Bronchial epithelial cell (primary cell): ENCODE measurements around the gene PRKACB. TPM values are rescaled to one million over a fixed set of nuclear protein-coding genes. Genes with fewer than 3 reads are reported as not detected.

Source experiments
- DNase-seq: peaks from one replicate; pipeline ENCODE4 v3.0.0-alpha.2; 2010; ENCODE audit warnings: low read depth
- FAIRE-seq: peaks from 2 replicates; lab custom pipeline; 2011; peaks lifted over from hg19 to GRCh38; lab: Jason Lieb, UNC
- H3K27me3 ChIP-seq: 2 replicates; pipeline ENCODE4 v1.5.1; 2011; ENCODE audit warnings: low read length; ENCODE audit not compliant: control insufficient read depth, insufficient read depth
- H3K36me3 ChIP-seq: 2 replicates; pipeline ENCODE4 v1.5.1; 2011; ENCODE audit warnings: low read length; ENCODE audit not compliant: control insufficient read depth, insufficient read depth
- H3K4me3 ChIP-seq: 2 replicates; pipeline ENCODE4 v1.5.1; 2011; ENCODE audit warnings: mild to moderate bottlenecking, low read depth, low read length, control low read depth
- CTCF ChIP-seq: IDR thresholded peaks from 2 replicates; pipeline ENCODE4 v1.5.1; 2011; ENCODE audit warnings: mild to moderate bottlenecking, moderate library complexity, low read length, control low read depth, inconsistent platforms; ENCODE audit not compliant: insufficient read depth, severe bottlenecking
- total RNA-seq: library from RNA; depleted of rRNA; stranded (reverse); fragments of >200 nt; gene quantifications from 2 replicates; pipeline ENCODE4 v1.2.1, GENCODE V29; 2014

Gene PRKACB
- total RNA-seq, 1 donor from 2014 or later, result 2.1 TPM

- no peaks in the 10 kb centered on the region for H3K27me3 ChIP-seq
- H3K36me3 ChIP-seq, result no peaks in the 10 kb centered on the region
- FAIRE-seq, result no peak
- no peak overlapping the region for H3K4me3 ChIP-seq
- TF ChIP-seq CTCF, result no peak
- DNase-seq, result no peak
Observed at GRCh38 chr1:84162295-84162694, 18.2 kb downstream of the PRKACB start.

- H3K36me3 ChIP-seq, result no peaks in the 10 kb centered on the region
- no peak for FAIRE-seq
- H3K27me3 ChIP-seq, result no peaks in the 10 kb centered on the region
- no peak for TF ChIP-seq CTCF
- no peak overlapping the region for H3K4me3 ChIP-seq
- DNase-seq, result no peak
Observed at GRCh38 chr1:84163123-84163931, 19.3 kb downstream of the PRKACB start.

GRCh38 chr1:84164161-84164560, 20.1 kb downstream of the PRKACB start:
- H3K4me3 ChIP-seq, result no peak overlapping the region
- TF ChIP-seq CTCF, result no peak
- FAIRE-seq (no peak), DNase-seq (no peak)
- no peaks in the 10 kb centered on the region for H3K36me3 ChIP-seq
- H3K27me3 ChIP-seq, result no peaks in the 10 kb centered on the region

- DNase-seq (no peak), FAIRE-seq (no peak)
- Histone ChIP-seq H3K36me3 (no peaks in the 10 kb centered on the region), H3K4me3 (no peak overlapping the region), H3K27me3 (no peaks in the 10 kb centered on the region)
- TF ChIP-seq CTCF, result no peak
Observed at GRCh38 chr1:84164567-84165021, 20.5 kb downstream of the PRKACB start.

GRCh38 chr1:84165601-84166000, 21.5 kb downstream of the PRKACB start:
- Histone ChIP-seq H3K27me3 (no peaks in the 10 kb centered on the region), H3K4me3 (no peak overlapping the region), H3K36me3 (no peaks in the 10 kb centered on the region)
- TF ChIP-seq CTCF, result no peak
- no peak for DNase-seq
- FAIRE-seq, result no peak
